Measurements from ENCODE around the gene NTN5. TPM values are rescaled to one million over a fixed set of nuclear protein-coding genes. Genes with fewer than 3 reads are reported as not detected.

Gene NTN5
- total and polyA plus RNA-seq, 3 donors from 2014 or later, result 0.87 to 4.3 (median 1.6) TPM

DNA sequence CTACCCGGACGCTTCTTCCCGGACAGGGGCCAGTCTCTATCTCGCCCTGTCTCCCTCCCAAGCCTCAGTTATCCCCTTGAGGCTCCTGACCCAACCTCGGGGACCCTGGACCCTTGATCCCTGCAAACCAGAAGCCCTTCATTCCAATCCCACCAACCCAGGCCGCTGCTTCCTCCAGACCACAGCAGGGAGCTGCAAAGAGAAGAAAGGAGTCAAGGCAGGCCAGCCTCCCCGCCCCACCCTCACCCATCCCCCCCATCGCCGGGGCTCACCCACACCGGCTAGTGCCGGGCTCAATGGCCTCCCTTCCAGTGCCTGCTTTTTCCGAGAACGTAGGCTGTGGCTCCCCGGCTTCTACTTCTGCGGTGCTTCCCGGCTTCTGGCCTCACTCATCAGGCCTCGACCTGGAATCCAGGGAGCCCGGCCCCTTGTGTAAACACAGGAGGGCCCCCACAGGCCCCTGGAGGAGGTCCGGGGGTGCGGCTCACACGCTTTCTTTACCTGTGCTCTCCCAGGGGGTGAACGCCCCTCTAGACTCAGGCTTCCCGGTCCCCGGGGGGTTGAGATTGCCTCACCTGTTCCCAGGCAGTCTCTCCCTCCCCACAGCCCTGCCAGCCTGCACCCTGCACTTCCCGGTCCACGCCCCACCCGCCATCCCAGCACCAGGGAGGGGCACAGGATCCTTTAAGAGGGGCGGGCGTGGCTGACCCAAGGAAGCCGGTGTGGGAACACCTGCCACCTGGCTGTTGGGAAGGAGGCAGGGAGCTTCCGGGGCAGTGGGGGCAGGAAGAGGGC is 58.2 kb downstream of the NTN5 start, which contains the start of gene FAM83E:
Gene FAM83E (minus strand): TSS at position 641 of the 795 bp plus-strand sequence. CDS start 1,704 bp downstream, outside the sequence.
- intact Hi-C loops (cut with DNase I; ENCODE audit: low total_unique reads), result no loop called here
- 64 to 68% methylated on average over 25 to 31 of the region's 31 CpGs for WGBS, 2 donors
- Histone ChIP-seq H3K4me1 (peaks cover 17% of the 10 kb centered on the region), H3K27ac (no peak within 1 kb of the TSS), H3K4me3 (no peak within 1 kb of the TSS), H3K27me3 (no peaks in the 10 kb centered on the region), H3K9me3 (no peaks in the 10 kb centered on the region), H3K36me3 (ENCODE audit: low read depth, missing control alignments) (no peaks in the 10 kb centered on the region)
- TF ChIP-seq CTCF (IDR thresholded peaks at IDR 0.05), result no peak
- TF ChIP-seq POLR2A (IDR thresholded peaks at IDR 0.05), result no peak
- no peak for DNase-seq

- Histone ChIP-seq H3K27ac (no peak overlapping the region), H3K9me3 (no peaks in the 10 kb centered on the region), H3K4me1 (peaks cover 16% of the 10 kb centered on the region), H3K4me3 (no peak overlapping the region), H3K36me3 (ENCODE audit: low read depth, missing control alignments) (no peaks in the 10 kb centered on the region), H3K27me3 (no peaks in the 10 kb centered on the region)
- no peak for TF ChIP-seq CTCF (IDR thresholded peaks at IDR 0.05)
- TF ChIP-seq POLR2A (IDR thresholded peaks at IDR 0.05), result no peak
- WGBS, 2 donors, result 68 to 73% methylated on average over 5 to 13 of the region's 13 CpGs
- DNase-seq, result no peak
- intact Hi-C loops (cut with DNase I; ENCODE audit: low total_unique reads), result no loop called here
Measured at GRCh38 chr19:48613852-48614435, 58.9 kb downstream of the NTN5 start.

- Histone ChIP-seq H3K27ac (no peak overlapping the region), H3K4me1 (peaks cover 16% of the 10 kb centered on the region), H3K4me3 (no peak overlapping the region), H3K36me3 (ENCODE audit: low read depth, missing control alignments) (no peaks in the 10 kb centered on the region), H3K27me3 (no peaks in the 10 kb centered on the region), H3K9me3 (no peaks in the 10 kb centered on the region)
- intact Hi-C loops (cut with DNase I; ENCODE audit: low total_unique reads), result no loop called here
- WGBS, 2 donors, result 88% methylated on average over 19 to 39 of the region's 39 CpGs
- TF ChIP-seq POLR2A (IDR thresholded peaks at IDR 0.05), result no peak
- TF ChIP-seq CTCF (IDR thresholded peaks at IDR 0.05), result no peak
- no peak for DNase-seq
Measured at GRCh38 chr19:48613024-48613851, 59.6 kb downstream of the NTN5 start.

DNA sequence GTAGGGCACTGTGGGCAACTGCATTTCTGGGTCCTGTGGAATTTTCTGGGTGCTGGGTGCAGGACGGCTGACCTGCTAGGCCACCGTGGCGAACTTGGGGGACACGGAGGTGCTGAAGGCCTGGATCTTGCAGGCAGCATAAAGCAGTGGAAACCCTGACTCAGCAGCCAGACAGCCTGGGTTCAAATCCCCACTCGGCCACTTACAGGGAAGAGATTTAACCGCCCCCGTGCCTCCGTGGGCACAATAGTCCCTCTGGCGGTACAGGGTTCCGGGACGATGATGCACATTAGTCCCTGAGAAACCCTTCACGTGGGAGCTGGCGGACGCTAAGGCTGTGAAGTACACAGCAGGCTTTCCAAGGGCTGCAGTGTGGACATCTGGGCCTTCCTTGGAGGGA is 60.9 kb downstream of the NTN5 start:
- 90% methylated on average over 3 to 14 of the region's 14 CpGs for WGBS, 2 donors
- DNase-seq, result no peak
- H3K9me3 ChIP-seq, result no peaks in the 10 kb centered on the region
- intact Hi-C loops (cut with DNase I; ENCODE audit: low total_unique reads), result no loop called here
- H3K4me1 ChIP-seq, result peaks cover 6% of the 10 kb centered on the region
- no peaks in the 10 kb centered on the region for H3K27me3 ChIP-seq
- no peaks in the 10 kb centered on the region for H3K36me3 ChIP-seq (ENCODE audit: low read depth, missing control alignments)
- no peak overlapping the region for H3K27ac ChIP-seq
- H3K4me3 ChIP-seq, result no peak overlapping the region
- TF ChIP-seq POLR2A (IDR thresholded peaks at IDR 0.05), result no peak
- no peak for TF ChIP-seq CTCF (IDR thresholded peaks at IDR 0.05)

Other genes starting within 250 kb of the NTN5 start
- 10 to 100 TPM; 32.8 to 35.2 TPM for gene GRWD1, start 227.0 kb downstream of the NTN5 start, total RNA-seq
- gene GRWD1, start 227.0 kb downstream of the NTN5 start, polyA plus RNA-seq (ENCODE audit: insufficient read depth, low read depth, low replicate concordance), result 17.8 TPM
- gene KCNJ14, start 217.4 kb downstream of the NTN5 start, total RNA-seq, result 1 to 10 TPM; 1.6 to 2.2 TPM
- 0.66 TPM for gene KCNJ14, start 217.4 kb downstream of the NTN5 start, polyA plus RNA-seq (ENCODE audit: insufficient read depth, low read depth, low replicate concordance)
- gene CYTH2, start 203.6 kb downstream of the NTN5 start, total RNA-seq, result 100 to 1,000 TPM in 1 of 2 donors, 10 to 100 TPM in 1; 92.7 to 123 TPM
- gene CYTH2, start 203.6 kb downstream of the NTN5 start, polyA plus RNA-seq (ENCODE audit: insufficient read depth, low read depth, low replicate concordance), result 132 TPM
- 1 to 10 TPM in 1 of 2 donors, under 1 TPM in 1; 0.62 to 1.7 TPM for gene LMTK3, start 161.2 kb downstream of the NTN5 start, total RNA-seq
- gene LMTK3, start 161.2 kb downstream of the NTN5 start, polyA plus RNA-seq (ENCODE audit: insufficient read depth, low read depth, low replicate concordance), result 0.96 TPM
- 1 to 10 TPM; 1.1 to 1.4 TPM for gene SULT2B1, start 120.8 kb downstream of the NTN5 start, total RNA-seq
- 1.0 TPM for gene SULT2B1, start 120.8 kb downstream of the NTN5 start, polyA plus RNA-seq (ENCODE audit: insufficient read depth, low read depth, low replicate concordance)
- 100 to 1,000 TPM in 1 of 2 donors, 10 to 100 TPM in 1; 72.6 to 147 TPM for gene SPACA4, start 66.3 kb downstream of the NTN5 start, total RNA-seq
- 145 TPM for gene SPACA4, start 66.3 kb downstream of the NTN5 start, polyA plus RNA-seq (ENCODE audit: insufficient read depth, low read depth, low replicate concordance)
- 1 to 10 TPM in 1 of 2 donors, under 1 TPM in 1; 0.99 to 1.6 TPM for gene FAM83E, start 57.9 kb downstream of the NTN5 start, total RNA-seq
- 2.2 TPM for gene FAM83E, start 57.9 kb downstream of the NTN5 start, polyA plus RNA-seq (ENCODE audit: insufficient read depth, low read depth, low replicate concordance)
- gene RPL18, start 53.8 kb downstream of the NTN5 start, total RNA-seq, result 1,000 to 10,000 TPM; 1,047 to 1,537 TPM
- gene RPL18, start 53.8 kb downstream of the NTN5 start, polyA plus RNA-seq (ENCODE audit: insufficient read depth, low read depth, low replicate concordance), result 1,050 TPM
- 10 to 100 TPM; 31.2 to 43.1 TPM for gene SPHK2, start 53.5 kb downstream of the NTN5 start, total RNA-seq
- 47.6 TPM for gene SPHK2, start 53.5 kb downstream of the NTN5 start, polyA plus RNA-seq (ENCODE audit: insufficient read depth, low read depth, low replicate concordance)
- gene DBP, start 35.6 kb downstream of the NTN5 start, total RNA-seq, result 10 to 100 TPM; 48.9 to 51.0 TPM
- 30.4 TPM for gene DBP, start 35.6 kb downstream of the NTN5 start, polyA plus RNA-seq (ENCODE audit: insufficient read depth, low read depth, low replicate concordance)
- gene CA11, start 26.8 kb downstream of the NTN5 start, total RNA-seq, result 1 to 10 TPM; 6.3 to 6.8 TPM
- 20.0 TPM for gene CA11, start 26.8 kb downstream of the NTN5 start, polyA plus RNA-seq (ENCODE audit: insufficient read depth, low read depth, low replicate concordance)
- under 1 TPM; 0.12 to 0.47 TPM for gene FUT2, start 23.0 kb upstream of the NTN5 start, total RNA-seq
- 0.20 TPM for gene FUT2, start 23.0 kb upstream of the NTN5 start, polyA plus RNA-seq (ENCODE audit: insufficient read depth, low read depth, low replicate concordance)
- 10 to 100 TPM; 21.8 TPM for gene MAMSTR, start 46.7 kb upstream of the NTN5 start, total RNA-seq
- 15.0 TPM for gene MAMSTR, start 46.7 kb upstream of the NTN5 start, polyA plus RNA-seq (ENCODE audit: insufficient read depth, low read depth, low replicate concordance)
- 10 to 100 TPM; 11.2 to 21.4 TPM for gene RASIP1, start 67.6 kb upstream of the NTN5 start, total RNA-seq
- 8.8 TPM for gene RASIP1, start 67.6 kb upstream of the NTN5 start, polyA plus RNA-seq (ENCODE audit: insufficient read depth, low read depth, low replicate concordance)
- gene IZUMO1, start 73.9 kb upstream of the NTN5 start, total RNA-seq, result 10 to 100 TPM; 10.5 to 28.9 TPM
- 32.8 TPM for gene IZUMO1, start 73.9 kb upstream of the NTN5 start, polyA plus RNA-seq (ENCODE audit: insufficient read depth, low read depth, low replicate concordance)
- 1 to 10 TPM; 2.0 to 3.6 TPM for gene FUT1, start 79.6 kb upstream of the NTN5 start, total RNA-seq
- gene FUT1, start 79.6 kb upstream of the NTN5 start, polyA plus RNA-seq (ENCODE audit: insufficient read depth, low read depth, low replicate concordance), result 5.1 TPM
- not detected for gene FGF21, start 82.5 kb upstream of the NTN5 start, total RNA-seq
- gene FGF21, start 82.5 kb upstream of the NTN5 start, polyA plus RNA-seq (ENCODE audit: insufficient read depth, low read depth, low replicate concordance), result not detected
- 10 to 100 TPM; 58.5 to 67.4 TPM for gene BCAT2, start 138.0 kb upstream of the NTN5 start, total RNA-seq
- gene BCAT2, start 138.0 kb upstream of the NTN5 start, polyA plus RNA-seq (ENCODE audit: insufficient read depth, low read depth, low replicate concordance), result 38.0 TPM
- 10 to 100 TPM in 1 of 2 donors, 1 to 10 TPM in 1; 5.6 to 11.9 TPM for gene HSD17B14, start 163.5 kb upstream of the NTN5 start, total RNA-seq
- 8.8 TPM for gene HSD17B14, start 163.5 kb upstream of the NTN5 start, polyA plus RNA-seq (ENCODE audit: insufficient read depth, low read depth, low replicate concordance)
- 10 to 100 TPM; 12.8 to 22.3 TPM for gene PLEKHA4, start 195.6 kb upstream of the NTN5 start, total RNA-seq
- gene PLEKHA4, start 195.6 kb upstream of the NTN5 start, polyA plus RNA-seq (ENCODE audit: insufficient read depth, low read depth, low replicate concordance), result 19.9 TPM
- 10 to 100 TPM; 37.2 to 40.9 TPM for gene PPP1R15A, start 199.4 kb upstream of the NTN5 start, total RNA-seq
- 48.3 TPM for gene PPP1R15A, start 199.4 kb upstream of the NTN5 start, polyA plus RNA-seq (ENCODE audit: insufficient read depth, low read depth, low replicate concordance)
- 10 to 100 TPM; 24.5 to 55.2 TPM for gene TULP2, start 225.7 kb upstream of the NTN5 start, total RNA-seq
- 72.6 TPM for gene TULP2, start 225.7 kb upstream of the NTN5 start, polyA plus RNA-seq (ENCODE audit: insufficient read depth, low read depth, low replicate concordance)
- gene NUCB1, start 227.3 kb upstream of the NTN5 start, total RNA-seq, result 100 to 1,000 TPM; 139 to 208 TPM
- 136 TPM for gene NUCB1, start 227.3 kb upstream of the NTN5 start, polyA plus RNA-seq (ENCODE audit: insufficient read depth, low read depth, low replicate concordance)